Measurements from ENCODE around the gene KRTAP5-5.

DNA sequence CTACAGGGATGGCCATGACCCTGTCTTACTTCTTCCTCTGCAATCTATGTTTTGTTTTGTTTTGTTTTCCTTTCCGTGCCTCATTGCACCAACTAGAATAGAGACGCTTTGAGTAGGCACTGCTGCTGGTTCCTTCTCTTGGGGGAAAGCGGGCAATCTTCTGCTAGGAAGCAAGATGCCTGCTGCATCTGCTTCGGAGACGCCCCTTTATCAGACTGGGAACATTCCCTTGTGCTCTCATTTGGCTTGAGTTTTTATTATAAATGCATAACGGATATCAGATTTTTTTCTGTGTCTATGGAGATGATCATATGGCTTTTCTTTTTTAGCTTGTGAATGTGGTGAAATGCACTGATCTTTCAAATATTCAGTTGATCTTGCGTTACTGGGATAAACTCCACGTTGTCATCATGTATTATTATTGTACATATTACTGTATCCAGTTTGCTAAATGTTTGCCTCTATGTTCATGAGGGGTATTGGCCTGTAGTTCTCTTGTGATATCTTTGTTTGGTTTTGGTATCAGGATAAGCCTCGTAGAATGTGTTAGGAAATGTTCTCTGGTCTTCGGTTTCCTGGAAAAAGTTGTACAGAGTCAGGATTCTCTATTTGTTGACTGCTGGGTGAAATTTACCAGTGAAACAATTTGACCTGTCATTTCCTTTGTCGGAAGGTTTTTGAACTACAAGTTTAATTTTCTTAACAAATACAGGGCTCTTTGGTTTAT, 44.0 kb downstream of the KRTAP5-5 start:
- TF ChIP-seq CTCF (IDR thresholded peaks at IDR 0.05) (no peak), FOXK1 (CRISPR knock-in tag; IDR thresholded peaks at IDR 0.05) (no peak), ELF4 (CRISPR knock-in tag; IDR thresholded peaks at IDR 0.05; ENCODE audit: low read depth) (no peak), ZBTB43 (CRISPR knock-in tag; IDR thresholded peaks at IDR 0.05) (no peak), ZBTB21 (CRISPR knock-in tag; IDR thresholded peaks at IDR 0.05; ENCODE audit: borderline replicate concordance) (no peak), PREB (CRISPR knock-in tag; IDR thresholded peaks at IDR 0.05; ENCODE audit: borderline replicate concordance) (no peak)
- TF ChIP-seq, protein P1, sequence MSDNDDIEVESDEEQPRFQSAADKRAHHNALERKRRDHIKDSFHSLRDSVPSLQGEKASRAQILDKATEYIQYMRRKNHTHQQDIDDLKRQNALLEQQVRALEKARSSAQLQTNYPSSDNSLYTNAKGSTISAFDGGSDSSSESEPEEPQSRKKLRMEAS (CRISPR knock-in tag; IDR thresholded peaks at IDR 0.05) = no peak
